ENCODE results near the gene DOK3.

Gene DOK3

DNA sequence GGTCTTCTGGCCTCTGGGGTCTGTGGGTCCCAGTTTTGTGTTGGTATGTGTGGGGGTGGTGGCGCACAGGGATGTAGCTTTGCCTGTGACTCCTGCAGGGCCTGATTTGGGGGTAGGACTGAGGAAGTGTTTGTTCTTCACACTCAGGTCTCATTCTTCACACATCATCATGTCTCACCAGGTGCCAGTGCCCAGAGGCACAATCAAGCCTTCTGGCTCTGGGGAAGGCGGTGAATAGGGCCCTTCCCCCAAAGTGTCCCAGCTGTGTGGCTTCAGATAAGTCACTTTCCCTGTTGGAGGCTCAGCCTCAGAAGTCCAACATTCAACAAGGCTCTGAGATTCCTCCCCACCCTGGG lies 41.3 kb downstream of the DOK3 start:
- TF ChIP-seq, protein P1, sequence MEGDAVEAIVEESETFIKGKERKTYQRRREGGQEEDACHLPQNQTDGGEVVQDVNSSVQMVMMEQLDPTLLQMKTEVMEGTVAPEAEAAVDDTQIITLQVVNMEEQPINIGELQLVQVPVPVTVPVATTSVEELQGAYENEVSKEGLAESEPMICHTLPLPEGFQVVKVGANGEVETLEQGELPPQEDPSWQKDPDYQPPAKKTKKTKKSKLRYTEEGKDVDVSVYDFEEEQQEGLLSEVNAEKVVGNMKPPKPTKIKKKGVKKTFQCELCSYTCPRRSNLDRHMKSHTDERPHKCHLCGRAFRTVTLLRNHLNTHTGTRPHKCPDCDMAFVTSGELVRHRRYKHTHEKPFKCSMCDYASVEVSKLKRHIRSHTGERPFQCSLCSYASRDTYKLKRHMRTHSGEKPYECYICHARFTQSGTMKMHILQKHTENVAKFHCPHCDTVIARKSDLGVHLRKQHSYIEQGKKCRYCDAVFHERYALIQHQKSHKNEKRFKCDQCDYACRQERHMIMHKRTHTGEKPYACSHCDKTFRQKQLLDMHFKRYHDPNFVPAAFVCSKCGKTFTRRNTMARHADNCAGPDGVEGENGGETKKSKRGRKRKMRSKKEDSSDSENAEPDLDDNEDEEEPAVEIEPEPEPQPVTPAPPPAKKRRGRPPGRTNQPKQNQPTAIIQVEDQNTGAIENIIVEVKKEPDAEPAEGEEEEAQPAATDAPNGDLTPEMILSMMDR (IDR thresholded peaks at IDR 0.05; ENCODE audit: control insufficient read depth, insufficient read depth, low read depth, low read length, missing control alignments): no peak
- DNase-seq (ENCODE audit: low read depth): no peak
- H3K4me3 ChIP-seq (ENCODE audit: control insufficient read depth, low read depth, low read length): no peak overlapping the region

DNA sequence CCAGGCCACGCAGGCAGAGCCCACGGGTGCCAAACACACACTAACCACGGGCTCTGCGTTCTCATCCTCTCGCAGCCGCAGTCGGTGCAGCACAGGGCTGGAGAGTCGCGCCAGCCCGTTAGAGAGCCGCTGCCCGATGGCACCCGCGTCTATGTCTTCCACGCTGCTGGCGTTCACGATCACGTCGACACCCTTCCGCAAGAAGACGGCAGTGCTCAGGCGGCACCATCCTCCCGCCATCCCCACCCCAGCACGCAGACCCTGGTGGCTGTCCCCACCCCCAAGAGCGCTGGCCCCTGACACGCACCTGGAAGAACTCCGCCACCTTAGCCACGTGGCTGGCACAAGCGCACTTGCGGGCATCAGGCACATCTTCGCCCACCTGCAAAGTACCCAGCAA lies 42.2 kb downstream of the DOK3 start:
- no peak for DNase-seq (ENCODE audit: low read depth)
- TF ChIP-seq, protein P1 (IDR thresholded peaks at IDR 0.05; ENCODE audit: control insufficient read depth, insufficient read depth, low read depth, low read length, missing control alignments): no peak

DNA sequence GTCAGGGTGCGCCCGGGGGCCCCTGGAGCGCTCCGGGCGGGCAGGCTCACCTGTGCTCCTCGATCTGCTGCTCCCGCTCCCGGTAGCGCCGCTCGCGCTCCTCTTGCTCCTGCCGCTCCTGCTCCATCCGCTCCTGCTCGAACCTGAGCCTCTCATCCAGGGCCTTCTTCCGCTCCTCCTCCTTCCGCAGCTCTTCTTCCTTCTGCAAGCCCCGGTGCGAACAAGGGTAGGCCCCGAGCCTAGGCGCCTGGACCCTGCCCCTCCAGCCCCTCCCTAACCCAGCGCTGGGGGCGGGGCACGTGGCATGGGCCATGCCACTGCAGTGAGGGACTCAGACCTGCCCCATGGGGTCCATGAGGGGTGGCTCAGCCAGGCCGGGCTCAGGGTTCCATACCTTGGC lies 42.8 kb downstream of the DOK3 start:
- H3K4me3 ChIP-seq (ENCODE audit: control insufficient read depth, low read depth, low read length): no peak overlapping the region
- DNase-seq (ENCODE audit: low read depth): no peak
- TF ChIP-seq, protein P1 (IDR thresholded peaks at IDR 0.05; ENCODE audit: control insufficient read depth, insufficient read depth, low read depth, low read length, missing control alignments): no peak

More for the DNA sequence above, 42.2 kb downstream of the DOK3 start:
- H3K4me3 ChIP-seq (ENCODE audit: control insufficient read depth, low read depth, low read length): no peak overlapping the region

DNA sequence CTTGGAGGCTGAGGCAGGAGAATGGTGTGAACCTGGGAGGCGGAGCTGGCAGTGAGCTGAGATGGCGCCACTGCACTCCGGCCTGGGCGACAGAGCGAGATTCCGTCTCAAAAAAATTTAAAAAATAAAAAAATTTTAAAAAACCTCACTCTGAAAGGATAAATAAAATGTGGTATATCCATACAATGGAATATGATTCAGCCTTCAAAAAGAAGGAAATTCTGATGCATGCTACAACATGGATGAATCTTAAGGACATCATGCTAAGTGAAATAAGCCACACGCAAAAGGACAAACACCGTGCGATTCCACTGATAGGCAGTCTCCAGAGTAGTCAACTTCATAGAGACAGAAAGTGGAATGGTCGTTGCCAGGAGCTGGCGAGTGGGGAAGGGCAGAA lies 44.6 kb downstream of the DOK3 start:
- DNase-seq (ENCODE audit: low read depth): no peak
- TF ChIP-seq, protein P1 (IDR thresholded peaks at IDR 0.05; ENCODE audit: control insufficient read depth, insufficient read depth, low read depth, low read length, missing control alignments): no peak
- H3K4me3 ChIP-seq (ENCODE audit: control insufficient read depth, low read depth, low read length): no peak overlapping the region

DNA sequence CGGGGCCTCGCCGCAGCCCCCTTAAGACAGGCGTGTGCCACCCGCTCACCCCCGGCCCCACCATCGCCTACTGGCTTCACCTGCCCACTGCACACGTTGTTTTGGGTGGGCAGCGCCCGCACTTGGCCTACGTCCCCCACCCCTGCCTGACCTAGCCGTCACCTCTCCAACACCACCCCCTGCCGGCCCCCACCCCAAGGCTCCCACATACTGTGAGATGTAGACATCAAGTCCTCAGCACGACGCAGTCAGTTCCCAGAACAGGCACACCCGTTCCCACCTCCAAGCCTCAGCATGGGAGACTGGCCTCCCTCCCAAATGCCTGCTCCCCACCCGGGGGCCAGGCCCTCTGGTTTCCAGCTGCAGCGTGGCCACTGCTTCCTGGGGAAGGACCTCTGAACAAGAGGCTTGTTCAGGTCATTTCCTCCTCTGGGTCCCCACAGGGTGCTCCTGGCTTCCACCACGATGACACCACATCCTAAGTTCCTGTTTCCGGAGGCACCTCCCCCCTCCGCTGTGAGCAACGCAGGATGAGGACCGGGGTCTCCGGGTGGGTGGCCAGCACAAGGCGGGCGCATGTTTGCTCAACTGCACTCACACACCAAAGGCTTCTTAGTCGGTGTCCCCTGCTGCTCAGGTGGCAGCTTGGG lies 47.5 kb downstream of the DOK3 start:
- no peak overlapping the region for H3K4me3 ChIP-seq (ENCODE audit: control insufficient read depth, low read depth, low read length)
- no peak for DNase-seq (ENCODE audit: low read depth)
- TF ChIP-seq, protein P1 (IDR thresholded peaks at IDR 0.05; ENCODE audit: control insufficient read depth, insufficient read depth, low read depth, low read length, missing control alignments): no peak

DNA sequence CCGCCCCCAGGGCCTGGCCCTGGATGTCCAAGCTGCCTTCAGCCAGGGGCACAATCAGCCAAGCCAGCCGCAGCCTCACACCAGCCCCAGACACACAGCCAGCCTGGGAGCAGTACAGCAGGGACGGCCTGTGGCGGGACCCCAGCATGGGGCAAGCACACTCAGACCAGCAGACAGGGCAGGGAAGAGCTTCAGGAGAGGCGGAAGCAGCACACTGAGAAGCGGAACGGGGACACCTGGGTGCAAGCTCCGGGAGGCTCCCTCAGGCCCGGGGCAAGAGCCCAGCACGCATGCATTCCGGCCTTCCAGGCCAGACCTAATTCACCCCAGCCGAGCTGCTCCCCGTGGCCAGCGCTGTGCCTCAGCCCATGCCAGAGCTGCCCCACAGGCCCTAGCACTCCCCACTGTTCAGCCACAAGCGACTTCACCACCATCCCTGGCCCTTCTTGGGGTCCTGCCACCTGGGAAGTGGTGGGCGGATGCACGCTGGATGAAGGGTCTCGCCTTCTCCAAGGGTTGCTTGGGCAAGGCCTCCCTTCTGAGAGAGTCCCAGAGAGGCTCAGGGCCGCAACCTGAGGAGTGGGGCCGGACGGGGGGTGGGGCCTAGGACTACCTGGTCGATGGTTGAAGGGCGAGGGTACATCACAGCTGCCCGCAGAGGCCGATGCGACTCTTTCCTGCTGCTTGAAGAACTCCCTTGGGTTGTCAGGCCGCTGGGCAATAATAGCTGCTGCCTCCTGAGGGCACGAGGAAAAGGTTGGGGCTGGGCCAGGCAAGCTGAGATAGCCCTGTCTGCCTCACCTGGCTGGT lies 49.6 kb downstream of the DOK3 start:
- TF ChIP-seq, protein P1 (IDR thresholded peaks at IDR 0.05; ENCODE audit: control insufficient read depth, insufficient read depth, low read depth, low read length, missing control alignments): no peak
- H3K4me3 ChIP-seq (ENCODE audit: control insufficient read depth, low read depth, low read length): no peak overlapping the region
- no peak for DNase-seq (ENCODE audit: low read depth)

Data from AG09309 (cell line).